ENCODE results near the gene TUBA4B.

GRCh38 chr2:219247678-219248642 lies 5.1 kb upstream of the TUBA4B start:
- TF ChIP-seq CTCF (IDR thresholded peaks at IDR 0.05) (no peak), POLR2A (IDR thresholded peaks at IDR 0.05) (no peak)

All from tibial nerve (tissue), 3 donors.